Suppressor macrophage (primary cell): ENCODE data around the gene TBX4.

Experiments used
- DNase-seq, 4 experiments: peaks; one replicate each; pipeline ENCODE4 v3.0.0-alpha.2; 2020 to 2022

Gene TBX4

DNA sequence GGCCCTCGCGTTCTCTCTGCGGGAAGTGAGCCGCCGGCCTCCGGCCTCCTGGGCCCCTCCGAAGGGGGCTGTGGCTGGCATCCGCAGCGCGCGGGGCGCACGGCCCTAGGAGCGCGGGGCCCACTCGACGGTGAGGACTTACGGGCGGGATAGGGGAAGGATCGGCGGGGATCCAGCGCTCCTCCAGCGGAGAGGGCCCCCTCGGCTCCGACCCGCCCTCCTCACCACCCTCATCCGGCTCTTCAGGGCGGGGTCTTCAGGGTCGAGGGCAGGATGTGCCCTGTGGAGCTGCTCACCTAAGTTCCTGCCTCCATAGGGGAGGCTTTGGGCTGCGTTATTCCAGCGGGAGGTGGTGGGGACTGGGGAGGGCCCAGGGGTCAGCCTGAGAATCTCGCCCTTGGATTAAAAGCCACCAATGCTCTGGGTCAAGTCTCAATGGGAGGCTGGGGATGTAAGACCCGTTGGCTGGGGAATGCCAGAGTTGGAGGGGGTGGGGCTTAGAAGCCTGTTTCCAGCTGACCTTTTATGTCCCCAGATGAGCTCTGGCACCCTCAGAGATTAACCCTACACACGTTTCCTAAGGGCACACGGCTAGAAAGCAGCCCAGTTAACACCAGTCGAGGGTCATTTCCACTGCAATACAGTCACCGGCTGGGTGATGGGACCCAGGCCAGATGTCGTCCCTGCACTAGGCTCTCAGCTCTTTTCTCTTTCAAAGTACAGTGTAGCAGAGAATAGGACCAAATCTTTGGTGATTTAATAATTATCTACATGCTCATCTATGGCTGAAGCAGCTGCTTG lies 39.2 kb upstream of the TBX4 start:
- no peak for DNase-seq

- DNase-seq, result no peak
These were observed 38.5 kb upstream of the TBX4 start for GRCh38 chr17:61413661-61414126.

DNA sequence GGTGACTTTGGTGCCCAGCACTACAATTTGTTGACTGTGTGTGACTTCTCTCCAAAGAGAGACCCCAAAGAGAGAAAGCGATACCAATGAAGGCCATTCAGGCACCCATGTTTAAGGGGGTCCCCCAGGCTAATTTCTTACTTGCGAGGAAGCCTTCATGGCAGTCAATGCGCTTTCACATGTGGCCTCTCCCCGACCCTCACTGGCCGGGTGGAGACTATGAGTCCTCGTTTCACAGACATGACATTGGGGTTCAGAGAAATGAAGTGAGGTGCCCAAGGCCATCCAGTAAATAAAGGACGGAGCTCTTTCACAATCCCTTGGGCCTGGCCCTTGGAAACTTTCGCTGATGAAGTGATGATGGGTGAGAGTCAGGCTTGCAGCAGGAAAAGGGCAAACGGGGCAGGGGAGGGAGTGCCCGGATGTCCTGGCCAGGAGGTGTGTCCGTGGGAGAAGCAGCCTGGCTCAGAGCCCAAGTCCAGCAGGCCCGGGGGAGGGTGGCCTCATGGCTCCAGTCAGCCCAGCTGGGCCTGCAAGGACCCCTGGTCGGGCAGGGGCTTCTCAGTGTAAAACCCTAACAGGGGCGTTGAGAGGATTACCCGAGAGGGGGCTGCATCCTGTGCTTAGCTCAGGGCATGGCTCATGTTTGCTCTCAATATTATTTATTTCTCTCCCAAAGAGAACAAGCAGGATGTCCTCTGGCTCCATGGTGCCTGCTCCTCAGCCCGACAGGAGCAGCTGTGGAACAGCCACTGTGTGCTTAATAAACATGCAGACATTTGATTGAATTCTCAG lies 37.9 kb upstream of the TBX4 start:
- DNase-seq, result no peak

DNA sequence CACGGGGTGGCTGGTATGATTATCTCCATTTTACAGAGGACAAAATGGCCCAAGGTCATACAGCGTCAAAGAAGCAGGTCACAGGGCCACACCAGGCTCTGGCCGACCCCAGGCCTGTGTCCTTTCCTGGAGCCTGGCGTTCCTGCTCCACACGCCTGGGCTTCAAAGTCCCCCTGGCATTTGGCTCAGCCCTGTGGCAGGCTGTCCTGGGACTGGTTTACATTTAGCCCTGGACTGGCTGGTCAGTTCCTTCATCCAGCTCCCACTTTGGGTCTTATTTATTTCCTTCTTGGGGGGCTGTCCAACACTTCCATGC lies 37.3 kb upstream of the TBX4 start:
- DNase-seq, result no peak

DNA sequence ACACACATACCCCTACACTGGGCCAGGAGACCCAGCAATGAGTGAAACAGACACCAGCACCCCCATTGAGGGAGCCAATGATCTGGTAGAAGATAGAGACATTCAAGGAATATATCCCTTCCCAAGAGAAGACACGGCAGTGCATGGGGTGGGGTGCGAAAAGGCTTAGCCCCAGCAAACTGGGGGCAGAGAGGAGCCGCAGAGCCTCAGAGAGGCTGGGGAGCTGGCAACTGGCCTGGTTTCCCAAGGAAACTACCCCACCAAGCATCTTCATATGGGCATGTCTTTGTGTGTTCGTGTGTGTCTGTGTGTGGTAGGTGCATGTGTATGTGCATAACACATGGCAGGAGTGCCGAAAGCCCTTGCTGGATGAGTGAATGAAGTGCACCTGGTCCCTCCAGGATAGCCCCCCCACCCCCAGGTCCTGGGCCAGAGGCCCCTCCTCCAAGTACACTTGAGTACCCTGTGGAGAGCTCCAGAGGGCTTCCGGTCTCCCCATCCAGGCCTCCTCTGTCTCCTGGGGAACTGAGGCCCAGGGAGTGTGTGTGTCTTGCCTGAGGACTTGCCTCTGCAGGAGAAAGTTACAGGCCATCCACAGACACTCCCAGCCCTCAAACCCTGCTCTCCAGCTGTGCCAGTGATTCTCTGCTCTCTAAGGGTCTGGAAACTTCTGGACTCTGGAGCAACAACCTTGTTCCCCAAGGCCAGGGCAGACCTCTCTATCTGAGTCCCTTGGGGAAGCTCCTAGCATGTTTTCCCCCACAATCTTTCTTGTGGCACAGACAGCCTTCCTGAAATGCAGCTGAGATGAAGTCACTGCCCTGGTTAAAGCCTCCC lies 36.6 kb upstream of the TBX4 start:
- no peak for DNase-seq

GRCh38 chr17:61416211-61416539 lies 36.0 kb upstream of the TBX4 start:
- DNase-seq, result no peak

DNA sequence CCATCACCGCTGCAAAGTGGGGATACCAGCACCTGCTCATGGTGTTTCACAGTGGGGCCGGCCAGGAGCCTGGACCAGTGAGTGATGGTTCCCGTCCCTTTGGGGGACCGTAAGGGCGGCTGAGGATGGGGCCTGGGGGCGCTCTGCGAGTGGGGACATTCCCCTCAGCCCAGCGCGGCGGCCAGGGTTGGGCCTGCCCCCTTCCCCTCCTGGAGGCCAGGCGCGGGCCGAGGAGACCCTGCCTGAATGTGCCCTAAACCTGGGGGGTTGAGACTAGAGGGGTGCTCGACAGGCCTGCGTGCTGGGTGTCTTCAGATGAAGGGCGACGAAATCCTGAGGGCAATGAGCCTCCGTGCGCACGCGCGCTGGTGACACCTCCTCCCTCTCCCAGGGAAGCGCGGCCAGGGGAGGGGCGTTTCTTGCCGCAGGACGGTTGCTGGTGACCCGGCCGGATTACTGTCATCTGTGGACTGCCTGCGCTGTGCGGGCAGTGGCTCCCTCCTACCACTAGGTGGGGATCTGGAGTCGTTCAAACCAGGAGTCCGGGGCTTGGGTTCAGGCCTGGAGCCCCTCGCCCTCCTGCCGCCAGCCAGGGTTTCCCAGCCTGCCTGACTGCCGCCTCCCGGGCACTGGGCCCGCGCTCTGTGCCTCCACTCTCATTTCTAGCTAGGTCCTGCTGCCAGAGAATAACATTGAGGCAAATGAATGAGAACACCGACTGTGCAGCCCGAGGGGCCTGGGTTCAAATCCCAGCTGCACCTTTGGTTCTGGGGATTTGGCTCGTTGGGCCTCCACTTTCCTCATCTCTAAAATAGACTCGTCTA lies 35.5 kb upstream of the TBX4 start:
- peak; percentile 81 to 84 (median 82) for DNase-seq

DNA sequence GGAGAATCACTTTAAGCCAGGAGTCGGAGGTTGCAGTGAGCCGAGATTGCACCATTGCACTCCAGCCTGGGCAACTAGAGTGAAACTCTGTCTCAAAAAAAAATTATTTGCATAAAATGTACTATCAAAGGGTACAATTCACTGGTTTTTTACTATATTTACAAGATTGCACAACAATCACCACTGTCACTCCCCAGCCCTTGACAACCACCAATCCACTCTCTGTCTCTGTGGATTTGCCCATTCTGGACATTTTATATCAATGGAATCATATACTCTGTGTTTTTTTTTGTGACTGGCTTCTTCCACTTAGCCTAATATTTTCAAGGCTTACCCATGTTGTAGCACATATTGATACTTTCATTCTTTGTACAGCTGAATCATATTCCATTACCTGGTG lies 33.8 kb upstream of the TBX4 start:
- no peak for DNase-seq

- no peak for DNase-seq
These were observed 32.7 kb upstream of the TBX4 start for GRCh38 chr17:61419496-61420046.

- DNase-seq, result no peak
These were observed 32.2 kb upstream of the TBX4 start for GRCh38 chr17:61420052-61420451.

DNA sequence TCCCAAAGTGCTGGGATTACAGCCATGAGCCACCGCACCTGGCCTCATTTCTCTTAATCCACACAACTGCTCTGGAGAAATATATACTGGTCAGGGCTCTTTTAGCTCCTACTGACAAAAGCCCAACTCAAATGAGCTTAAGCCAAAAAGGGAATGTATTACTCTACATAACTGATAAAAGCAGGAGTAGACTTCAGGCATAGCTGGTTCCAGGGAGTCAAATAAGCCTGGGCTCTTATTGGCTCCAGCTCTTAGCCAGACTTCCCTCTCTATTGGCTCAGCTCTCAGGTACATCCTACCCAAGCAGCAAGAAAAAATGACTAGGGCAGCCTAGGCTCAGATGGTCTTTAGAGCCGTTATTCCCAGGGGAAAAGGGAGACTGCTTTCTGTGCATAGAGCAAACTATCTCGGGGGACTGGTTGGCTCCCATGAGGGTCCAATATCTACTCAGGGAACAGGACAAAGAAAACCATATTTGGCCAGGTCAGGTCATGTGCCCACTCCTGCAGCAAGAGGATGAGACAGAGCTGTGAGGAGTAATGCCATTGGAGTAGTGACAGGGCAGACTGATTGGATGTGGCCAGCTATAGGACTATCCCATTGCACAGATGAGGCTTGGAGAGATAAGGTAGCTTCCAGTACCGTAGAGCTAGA lies 31.4 kb upstream of the TBX4 start:
- DNase-seq, result no peak

DNA sequence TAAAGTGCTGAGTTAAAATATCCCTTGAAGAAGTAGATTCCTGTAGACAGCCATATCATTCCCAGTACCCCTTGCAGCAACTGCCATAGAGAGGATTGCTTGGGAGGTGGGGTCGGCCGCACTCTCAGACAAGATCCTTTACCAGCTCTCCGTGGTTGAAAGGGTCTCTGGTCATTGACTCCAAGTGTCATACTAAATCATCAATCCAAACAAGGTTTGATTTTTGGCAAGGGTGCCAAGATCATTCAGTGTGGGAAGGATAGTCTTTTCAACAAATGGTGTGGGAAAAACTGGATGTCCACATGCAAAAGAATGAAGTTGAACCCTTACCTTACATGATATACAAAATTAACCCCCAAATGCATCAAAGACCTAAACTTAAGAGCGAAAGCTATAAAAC lies 30.8 kb upstream of the TBX4 start:
- DNase-seq, result no peak

DNA sequence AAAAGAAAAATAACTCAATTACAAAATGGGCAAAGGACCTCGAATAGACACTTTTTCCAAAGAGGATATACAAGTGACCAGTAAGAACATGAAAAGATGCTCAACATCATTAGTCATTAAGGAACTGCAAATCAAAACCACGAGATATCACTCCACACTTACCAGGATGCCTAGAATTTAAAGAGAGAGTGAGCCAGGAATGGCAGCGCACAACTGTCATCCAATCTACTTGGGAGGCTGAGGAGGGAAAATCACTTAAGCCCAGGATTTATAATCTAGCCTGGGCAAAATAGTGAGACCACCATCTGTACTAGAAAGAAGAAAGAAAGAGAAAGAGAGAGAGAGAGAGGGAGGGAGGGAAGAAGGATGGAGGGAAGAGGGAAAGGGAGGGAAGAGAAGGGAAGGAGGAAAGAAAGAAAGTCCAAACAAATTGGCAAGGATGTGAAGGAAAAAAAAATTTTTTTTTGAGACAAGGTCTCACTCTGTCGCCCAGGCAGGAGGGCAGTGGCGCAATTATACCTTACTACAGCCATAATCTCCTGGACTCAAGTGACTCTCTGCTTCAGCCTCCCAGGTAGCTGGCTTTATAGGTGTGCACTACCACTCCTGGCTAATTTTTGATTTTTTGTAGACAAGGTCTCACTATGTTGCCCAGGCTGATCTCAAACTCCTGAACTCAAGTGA lies 30.0 kb upstream of the TBX4 start:
- no peak for DNase-seq

GRCh38 chr17:61422869-61423268 lies 29.4 kb upstream of the TBX4 start:
- DNase-seq, result no peak

GRCh38 chr17:61423967-61424649 lies 28.1 kb upstream of the TBX4 start:
- no peak for DNase-seq

DNA sequence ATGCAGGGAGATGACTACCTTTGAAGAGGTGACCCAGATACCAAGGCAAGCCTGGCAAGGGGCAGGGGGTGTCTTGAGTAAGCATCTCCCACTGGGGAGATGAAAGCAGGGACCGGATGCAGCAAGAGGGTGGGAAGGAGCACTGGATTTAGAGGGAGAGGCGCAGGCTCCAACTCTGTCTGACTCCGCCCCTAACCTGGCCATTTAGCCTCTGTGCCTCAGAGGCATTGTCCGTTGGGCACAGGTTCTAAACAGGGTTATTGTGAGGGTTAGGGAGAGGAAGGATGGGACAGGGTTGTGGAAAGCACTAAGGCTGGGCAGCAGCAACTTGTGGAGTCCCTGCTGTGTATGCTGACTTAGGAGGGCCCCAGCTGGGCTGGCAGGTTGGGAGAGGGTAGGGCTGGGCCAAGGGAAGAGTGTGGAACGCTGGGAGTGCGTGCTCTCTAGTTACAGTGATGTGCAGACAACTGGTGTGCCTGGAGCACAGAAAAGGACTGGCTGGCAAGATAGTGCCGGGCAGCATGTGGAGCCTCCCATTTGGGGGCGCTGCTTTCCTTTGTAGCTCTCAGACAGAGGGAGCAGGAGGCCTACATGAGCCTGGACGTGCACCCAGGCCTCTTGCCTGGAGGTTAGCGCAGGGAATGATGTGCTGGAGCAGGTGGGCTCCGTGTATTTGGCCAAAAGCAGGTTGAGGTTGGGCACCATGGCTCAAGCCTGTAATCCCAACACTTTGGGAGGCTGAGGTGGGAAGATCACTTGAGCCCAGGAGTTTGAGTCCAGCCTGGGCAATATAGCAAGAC lies 26.3 kb upstream of the TBX4 start:
- peak in 1 of 4 experiments; percentile 35 for DNase-seq

DNA sequence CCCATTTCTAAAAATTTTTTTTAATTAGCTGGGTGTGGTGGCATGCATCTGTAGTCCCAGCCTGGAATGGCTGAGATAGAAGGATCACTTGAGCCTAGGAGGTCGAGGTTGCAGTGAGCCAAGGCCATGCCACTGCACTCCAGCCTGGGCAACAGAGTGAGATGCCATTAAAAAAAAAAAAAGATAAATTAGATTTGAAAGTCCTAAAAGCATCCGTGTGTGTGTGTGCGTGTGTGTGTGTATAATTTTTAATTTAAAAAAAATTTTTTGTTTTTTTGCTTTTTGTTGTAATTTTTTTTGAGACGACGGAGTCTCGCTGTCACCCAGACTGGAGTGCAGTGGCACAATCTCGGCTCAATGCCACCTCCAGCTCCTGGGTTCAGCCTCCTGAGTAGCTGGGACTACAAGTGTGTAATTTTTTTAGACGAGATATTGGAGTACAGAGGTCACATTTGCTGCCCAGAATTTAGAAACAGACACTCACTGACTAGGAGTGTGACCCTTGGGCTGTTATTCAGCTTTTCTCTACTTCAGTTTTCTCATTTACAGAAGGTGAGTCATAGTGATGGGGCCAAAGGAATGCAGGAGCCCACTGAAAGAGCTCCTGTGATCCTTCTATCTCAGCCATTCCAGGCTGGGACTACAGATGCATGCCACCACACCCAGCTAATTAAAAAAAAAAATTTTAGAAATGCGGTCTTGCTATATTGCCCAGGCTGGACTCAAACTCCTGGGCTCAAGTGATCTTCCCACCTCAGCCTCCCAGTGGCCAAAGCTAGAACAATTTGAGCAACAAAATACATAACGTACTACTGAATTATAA lies 25.5 kb upstream of the TBX4 start:
- DNase-seq, result no peak

DNA sequence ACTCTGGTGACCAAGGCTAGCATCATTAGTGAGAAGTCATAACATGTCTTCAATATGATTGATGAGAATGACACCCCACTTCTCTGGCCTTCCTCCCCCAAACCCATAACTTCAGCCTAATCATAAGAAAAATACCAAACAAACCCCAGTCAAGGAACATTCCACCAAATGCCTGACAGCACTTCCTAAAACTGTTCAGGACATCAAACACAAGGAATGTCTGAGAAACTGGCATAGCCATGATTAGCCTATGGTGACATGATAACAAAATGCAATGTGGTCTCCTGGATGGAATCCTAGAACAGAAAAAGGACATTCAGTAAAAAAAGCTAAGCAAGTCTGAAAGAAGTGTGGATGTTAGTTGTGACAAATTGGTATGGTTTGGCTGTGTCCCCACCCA lies 24.7 kb upstream of the TBX4 start:
- DNase-seq, result no peak

GRCh38 chr17:61429274-61429673 lies 22.9 kb upstream of the TBX4 start:
- no peak for DNase-seq
